GM19463 (cell line): ENCODE data around the gene BLVRA.

ENCODE experiments used
- ATAC-seq: cut with Tn5 transposase; IDR thresholded peaks from one replicate; pipeline ENCODE4 v1.9.1; 2021; ENCODE audit warnings: mild to moderate bottlenecking, moderate library complexity; ENCODE audit not compliant: unreplicated experiment

The BLVRA gene

GRCh38 chr7:43749383-43749940, 9.0 kb upstream of the BLVRA start:
- no peak for ATAC-seq

GRCh38 chr7:43750016-43750887, 8.2 kb upstream of the BLVRA start:
- peak; percentile 25 for ATAC-seq

GRCh38 chr7:43752411-43752810, 6.1 kb upstream of the BLVRA start:
- ATAC-seq = no peak

DNA sequence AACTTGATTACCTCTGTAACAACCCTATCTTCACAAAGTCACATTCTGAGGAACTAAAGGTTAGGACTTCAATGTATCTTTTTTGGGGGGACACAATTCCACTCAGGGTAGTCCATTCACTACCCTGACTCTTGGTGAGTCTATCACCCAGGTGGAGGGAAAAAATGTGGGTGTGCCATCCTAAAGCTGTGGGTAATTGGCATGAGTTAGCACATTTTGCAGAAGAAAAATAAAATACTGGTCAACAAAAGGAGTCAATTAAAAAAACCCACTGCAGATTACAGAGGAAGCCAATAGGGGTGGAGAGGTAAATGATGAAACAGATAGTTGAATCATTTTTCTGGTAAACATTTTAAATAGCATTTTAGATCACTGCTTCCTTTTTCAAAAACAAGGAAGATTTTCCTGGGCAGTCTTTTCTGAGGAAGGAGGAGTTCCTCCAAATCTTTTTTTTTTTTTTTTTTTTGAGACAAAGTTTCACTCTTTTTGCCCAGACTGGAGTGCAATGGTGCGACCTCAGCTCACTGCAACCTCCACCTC, 5.1 kb upstream of the BLVRA start:
- no peak for ATAC-seq

- no peak for ATAC-seq
These were observed 4.6 kb upstream of the BLVRA start for GRCh38 chr7:43753843-43754242.

GRCh38 chr7:43754596-43754995, 3.9 kb upstream of the BLVRA start:
- no peak for ATAC-seq

DNA sequence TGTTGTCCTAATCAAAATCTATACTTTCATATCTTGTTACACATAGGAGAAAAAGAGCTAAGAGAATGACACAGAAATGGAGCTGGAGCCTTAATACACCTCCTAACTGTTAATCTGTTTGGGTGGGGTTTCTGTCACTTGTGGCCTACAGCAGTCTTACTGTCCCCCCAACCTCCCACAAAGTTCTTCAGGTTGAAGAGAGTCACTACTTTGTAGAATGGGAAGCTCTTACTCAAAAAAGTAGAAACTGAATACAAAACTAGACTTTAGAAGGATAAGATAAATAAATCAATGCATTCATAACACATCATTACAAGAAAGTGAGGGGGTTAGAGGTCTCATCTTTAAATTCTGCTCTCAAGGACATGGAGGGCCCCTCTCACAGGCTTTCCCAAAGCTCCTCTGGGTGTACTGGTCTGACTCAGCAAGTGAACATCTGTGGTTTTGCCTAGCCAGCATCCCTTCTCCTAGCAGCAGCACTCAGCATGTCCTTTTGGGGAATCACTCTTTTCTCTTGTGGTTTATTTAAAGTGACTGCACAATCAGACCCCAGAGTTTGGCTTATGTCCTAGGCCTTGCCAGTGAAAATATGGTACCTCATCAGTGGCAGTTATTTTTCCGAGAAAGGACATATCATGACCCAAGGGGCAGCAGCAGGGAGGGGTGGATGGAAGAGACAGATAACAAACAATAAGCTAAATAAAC, 2.0 kb upstream of the BLVRA start:
- ATAC-seq = peak; percentile 26

DNA sequence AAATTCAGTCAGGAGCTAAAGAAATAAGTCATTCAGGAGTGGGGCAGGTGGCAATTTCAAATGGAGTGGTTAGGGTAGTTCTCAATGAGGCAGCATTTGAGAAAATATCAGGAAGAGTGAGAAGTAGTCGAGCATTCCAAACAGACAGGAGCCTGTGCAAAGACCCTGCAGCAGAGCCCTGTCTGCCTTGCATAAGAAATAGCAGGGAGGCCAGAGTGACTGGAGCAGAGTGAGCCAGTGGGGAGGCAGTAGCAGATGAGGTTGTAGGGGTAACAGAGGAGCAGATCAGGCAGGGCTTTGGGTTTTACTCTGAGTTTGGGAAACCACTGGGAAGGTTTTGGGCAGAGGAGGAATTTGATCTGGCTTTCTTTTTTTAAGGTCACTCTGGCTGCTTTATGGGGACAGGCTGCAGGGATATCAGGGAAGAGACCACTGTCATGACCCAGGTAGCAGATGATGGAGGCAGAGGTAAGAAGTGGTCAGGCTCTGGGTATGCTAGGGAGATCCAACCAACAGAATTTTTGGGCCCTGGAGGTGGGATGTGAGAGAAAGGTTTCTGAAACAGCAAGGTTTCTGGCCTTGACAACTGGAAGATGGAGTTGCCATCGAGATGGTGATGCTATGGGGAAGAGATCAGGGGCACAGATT, 1.3 kb upstream of the BLVRA start:
- no peak for ATAC-seq

DNA sequence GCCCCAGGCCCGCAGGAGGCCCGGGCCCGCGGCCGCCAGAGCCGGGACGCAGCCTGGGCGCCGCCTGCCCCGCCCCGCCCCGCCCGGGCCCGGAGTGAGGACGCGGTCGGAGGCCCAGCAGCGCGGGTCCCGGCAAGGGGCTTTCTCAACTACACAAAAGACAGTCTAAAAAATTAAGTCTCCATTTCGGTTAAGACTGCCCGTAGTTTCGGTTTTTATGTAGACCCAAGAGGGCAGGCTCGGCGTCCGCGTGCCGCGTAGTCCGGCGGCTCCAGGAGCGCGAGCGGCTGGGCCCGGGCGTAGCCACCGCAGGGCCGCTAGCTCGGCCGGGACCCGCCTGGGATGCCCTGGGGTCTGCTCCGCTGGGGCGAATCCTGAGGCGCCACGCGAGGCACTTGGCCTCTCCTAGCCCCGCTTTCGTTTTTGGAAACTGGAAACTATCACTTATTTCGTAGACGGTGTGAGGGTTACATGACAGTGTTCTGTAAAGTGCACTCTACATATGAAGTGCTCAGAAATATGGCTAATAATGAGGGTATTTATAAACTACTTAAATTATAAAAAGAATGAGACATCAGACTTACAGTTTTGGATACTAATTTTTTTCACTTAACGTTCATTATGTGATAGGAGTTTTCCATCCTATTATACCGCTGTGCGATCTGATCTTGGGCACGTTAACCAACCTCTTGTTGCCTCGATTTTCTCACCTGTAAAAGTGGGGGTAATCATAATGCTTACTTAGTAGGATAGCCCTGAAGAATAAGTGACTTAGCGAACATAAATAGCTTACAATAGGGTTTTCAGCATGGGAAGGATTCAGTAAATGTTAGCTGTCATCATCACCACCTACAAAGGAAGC, 573 bp downstream of the BLVRA start:
- peak; percentile 59 for ATAC-seq

DNA sequence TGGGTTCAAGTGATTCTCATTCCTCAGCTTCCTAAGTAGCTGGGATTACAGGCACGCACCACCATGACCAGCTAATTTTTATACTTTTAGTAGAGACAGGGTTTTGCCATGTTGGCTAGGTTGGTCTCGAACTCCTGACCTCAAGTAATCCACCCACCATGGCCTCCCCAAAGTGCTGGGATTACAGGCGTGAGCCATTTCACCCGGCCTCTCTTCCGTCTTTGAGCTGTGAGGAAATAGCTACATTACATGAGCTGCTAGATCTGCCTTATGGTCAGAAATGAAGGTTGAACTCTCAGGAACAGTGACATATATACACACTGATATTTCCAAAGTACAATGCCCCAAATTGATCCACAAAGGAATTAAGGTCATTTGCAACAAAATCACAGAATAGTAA, 2.4 kb downstream of the BLVRA start:
- ATAC-seq = no peak

- no peak for ATAC-seq
These were observed 2.9 kb downstream of the BLVRA start for GRCh38 chr7:43761382-43761781.

DNA sequence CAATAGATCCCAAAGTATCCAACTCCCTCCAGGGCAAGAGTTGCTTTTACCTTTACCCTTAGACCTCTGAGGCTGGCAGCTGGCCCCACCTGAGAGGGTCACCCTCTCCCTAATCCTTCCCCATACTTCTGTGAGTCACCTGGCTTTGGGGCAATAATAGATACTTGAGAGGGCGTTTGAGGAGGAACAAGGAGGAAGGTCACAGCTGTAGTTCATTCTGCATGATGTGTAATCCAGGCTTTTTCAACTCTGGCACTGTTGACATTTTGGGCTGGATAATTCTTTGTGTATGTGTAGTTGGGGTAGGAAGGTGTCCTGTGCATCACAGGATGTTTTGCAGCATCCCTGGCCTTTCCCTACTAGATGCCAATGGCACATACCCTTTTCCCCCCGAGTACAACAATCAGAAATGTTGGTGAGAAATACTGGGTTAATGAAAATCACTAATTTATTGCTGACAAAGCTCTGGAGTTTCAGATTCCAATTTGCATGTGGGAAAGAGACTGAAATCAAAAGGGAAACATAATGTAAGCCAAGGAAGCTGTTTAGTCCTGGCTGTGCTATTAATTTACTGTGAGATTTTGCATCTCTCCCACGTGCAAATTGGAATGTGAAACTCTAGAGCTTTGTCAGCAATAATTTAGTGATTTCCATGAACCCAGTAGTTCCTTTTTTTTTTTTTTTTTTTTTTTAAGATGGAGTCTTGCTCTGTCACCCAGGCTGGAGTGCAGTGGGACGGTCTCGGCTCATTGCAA, 3.6 kb downstream of the BLVRA start:
- ATAC-seq = no peak

DNA sequence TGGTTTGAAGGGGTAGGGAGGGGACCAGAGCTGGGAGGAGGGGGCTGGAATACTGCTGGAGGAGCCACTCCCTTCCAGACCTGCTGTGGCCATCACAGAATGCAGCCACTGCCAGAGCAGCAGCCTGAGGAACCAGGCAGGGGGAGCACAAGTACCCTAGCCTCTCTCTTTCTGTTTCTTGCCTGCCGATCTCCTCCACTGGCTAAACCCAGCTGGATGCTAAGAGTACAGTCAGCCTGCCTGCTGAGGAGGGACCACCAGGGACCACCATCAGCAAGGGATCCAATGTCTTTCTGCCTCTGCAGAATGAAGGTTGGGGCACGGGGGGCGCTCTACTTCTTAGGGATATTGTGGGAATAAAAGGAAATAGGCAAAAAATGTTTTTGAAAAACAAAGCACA, 4.7 kb downstream of the BLVRA start:
- ATAC-seq = no peak

- peak; percentile 72 for ATAC-seq
These were observed 5.7 kb downstream of the BLVRA start for GRCh38 chr7:43764039-43764761.

- ATAC-seq = no peak
These were observed 6.5 kb downstream of the BLVRA start for GRCh38 chr7:43764807-43765491.

DNA sequence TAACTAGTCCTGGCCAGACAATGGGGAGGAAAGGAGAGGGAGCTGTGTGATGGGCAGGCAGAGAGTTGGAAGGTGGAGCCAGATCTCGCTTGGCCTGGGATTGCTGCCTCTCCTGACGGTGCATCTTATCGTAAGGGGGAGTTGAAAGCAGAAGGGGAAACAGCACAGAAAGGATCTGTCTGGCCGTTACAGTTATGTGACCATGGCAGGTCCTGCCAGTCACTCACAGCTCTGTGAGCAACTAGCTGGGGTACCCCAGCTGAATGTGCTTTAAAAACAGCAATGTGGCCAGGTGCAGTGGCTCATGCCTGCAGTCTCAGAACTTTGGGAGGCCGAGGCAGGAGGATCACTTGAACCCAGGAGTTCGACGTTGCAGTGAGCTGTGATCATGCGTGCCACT, 8.1 kb downstream of the BLVRA start:
- no peak for ATAC-seq

DNA sequence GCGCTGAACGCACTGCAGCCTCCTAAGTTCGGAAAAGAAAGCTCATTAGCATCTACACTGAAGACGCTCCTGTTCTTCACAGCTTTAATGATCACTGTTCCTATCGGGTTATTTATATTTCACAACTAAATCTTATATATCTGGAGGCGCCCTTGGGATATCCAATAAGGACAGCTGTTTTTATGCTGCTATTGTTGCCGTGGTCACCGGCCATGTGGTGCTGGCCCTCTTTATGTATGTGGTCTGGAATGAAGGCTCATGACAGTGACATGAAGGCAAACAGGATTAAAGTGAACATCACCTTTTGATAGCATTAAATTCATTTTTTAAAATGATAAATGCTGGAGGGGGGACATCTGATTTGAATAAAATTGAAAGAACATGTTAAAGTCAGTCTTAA, 8.8 kb downstream of the BLVRA start:
- ATAC-seq = no peak

- no peak for ATAC-seq
These were observed 9.9 kb downstream of the BLVRA start for GRCh38 chr7:43768201-43768886.
